Esophagus muscularis mucosa (tissue), 3 donors: ENCODE results near the gene KCNQ1.

Source experiments
- CTCF ChIP-seq, 3 experiments: fragments of 200-600 bp in 2 of 3; fragments of 450-650 bp in 1 of 3; sonication (generic) in 2 of 3; IDR thresholded peaks; one replicate each; pipeline ENCODE4 v1.5.1; 2017 to 2019; ENCODE audit warnings: antibody characterized with exemption in 3 of 3, mild to moderate bottlenecking in 2 of 3, moderate library complexity in 1 of 3
- POLR2AphosphoS5 ChIP-seq, 2 donors: sonication (generic); formaldehyde crosslinking; IDR thresholded peaks; one replicate each; pipeline ENCODE4 v1.6.1; 2017; ENCODE audit warnings: antibody characterized with exemption in 2 of 2

DNA sequence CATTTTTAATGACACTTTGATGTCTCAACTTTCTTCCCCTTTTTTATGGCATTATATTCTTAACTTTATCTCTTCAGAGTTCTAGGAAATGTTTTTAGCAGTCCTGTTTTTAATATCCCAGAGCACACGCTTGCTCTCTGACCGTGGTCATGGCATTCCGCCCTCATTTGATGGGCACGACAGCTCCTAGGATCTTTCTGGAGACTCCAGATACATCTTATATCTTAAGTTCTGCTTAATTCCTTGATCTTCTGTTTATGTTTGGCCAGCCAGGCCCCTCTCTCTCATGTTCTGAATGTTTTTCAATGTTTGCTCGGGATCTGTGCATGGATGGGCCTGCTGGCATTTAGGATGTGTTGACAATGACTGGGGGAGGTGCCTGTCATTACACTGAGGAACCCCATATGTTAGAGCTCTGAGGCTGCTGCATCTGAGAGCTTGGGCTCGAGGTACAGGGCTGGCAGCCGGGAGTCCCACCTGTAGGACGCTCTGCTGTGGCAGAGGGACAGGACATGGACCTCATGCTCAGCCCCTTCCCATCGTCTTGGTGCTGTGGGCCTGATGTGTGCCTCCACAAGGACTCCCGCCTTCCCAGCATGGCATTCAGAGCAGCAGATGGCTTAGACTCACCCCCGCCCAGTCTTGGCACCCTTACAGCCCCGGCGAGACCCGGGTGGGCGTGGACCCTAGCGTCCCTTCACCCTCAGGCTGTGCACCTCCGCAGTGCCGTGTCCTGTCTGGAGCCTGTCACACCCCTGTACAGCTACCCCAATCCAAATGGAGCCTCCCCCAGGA is 365.8 kb downstream of the KCNQ1 start:
- TF ChIP-seq POLR2AphosphoS5 (IDR thresholded peaks at IDR 0.05) (no peak), CTCF (IDR thresholded peaks at IDR 0.05) (no peak)
